HL-60/S4 treated with phorbol 12-myristate 13-acetate at 8.2 ng/mL for 4 days and 3 days (cell line): ENCODE measurements around the gene CEBPE.

Experiments used
- in situ Hi-C: fragments of 300-500 bp; cut with MboI; formaldehyde crosslinking; loops from 2 replicates; pipeline ENCODE4 v1.15.0; 2022; ENCODE audit warnings: low sequenced_read_pairs

The CEBPE gene

DNA sequence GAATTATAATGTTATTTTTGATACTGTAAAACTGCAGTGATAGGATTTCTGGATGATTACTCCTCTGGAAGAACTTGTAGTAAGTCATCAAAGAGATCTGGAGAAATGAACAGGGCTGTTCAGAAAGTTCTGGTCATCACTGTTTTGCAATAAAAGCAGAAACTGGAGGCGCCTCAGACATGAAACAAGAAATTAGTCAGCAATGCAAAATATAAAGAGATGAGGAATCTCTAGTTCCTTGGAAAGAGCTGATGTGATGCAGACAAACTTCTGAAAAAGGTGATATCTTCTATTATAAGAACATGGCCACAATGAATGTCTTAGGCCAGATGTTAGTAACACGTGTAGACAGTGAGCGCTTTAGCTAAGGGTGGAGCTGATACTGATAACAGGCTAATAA is 33.6 kb downstream of the CEBPE start:
- in situ Hi-C loops = no loop called here

- in situ Hi-C loops = no loop called here
Measured at GRCh38 chr14:23080474-23080873, 38.6 kb downstream of the CEBPE start.

GRCh38 chr14:23079716-23080115 is 39.3 kb downstream of the CEBPE start:
- in situ Hi-C loops = no loop called here

- in situ Hi-C loops = no loop called here
Measured at GRCh38 chr14:23078692-23079116, 40.4 kb downstream of the CEBPE start.

DNA sequence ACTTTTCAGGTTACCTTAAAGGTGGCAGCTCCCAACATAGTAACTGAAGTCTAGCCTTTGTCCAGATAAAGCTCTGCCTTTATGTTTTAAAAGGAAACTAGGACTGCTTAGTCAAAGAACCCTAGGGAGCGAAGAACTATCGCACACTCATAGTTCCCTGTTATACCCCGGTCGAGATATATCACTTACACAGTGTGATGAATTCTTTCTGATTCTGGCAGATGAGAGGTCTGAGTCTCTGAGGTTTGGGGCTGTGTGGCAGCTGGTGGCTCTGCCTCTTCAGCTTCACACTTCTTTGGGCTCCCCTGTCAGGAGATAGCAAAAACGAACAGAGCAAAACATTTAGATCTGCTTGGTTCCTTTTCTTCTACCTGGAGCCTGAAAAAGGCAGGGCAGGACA is 41.1 kb downstream of the CEBPE start:
- in situ Hi-C loops = no loop called here

DNA sequence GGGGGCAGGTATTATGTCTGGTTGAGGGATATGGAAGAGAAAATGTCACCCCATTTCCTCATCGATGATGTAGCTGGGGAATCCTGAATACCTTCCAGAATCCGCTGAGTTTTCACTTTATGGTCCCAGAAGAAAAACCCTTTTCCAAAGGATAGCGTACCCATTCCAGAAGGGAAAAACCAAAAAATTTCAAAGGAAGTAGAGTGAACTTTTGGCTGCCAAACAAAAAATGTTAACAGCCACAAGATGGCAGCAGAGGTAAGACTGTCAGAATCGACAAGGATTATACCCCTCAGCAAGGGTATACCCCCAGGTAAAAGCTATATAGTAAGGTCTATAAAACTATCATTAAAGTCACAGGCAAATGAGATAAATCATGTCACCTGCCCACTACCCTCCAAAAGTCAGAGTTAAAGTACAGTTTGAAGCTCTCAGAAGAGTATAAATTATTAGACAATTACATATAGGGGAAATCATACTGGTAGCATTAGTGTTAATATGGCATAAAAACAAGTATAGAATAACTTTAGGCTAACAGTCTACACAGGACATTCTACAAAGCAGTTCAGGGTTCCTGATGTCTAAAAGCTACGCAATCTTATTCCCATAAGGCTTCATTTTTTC is 42.2 kb downstream of the CEBPE start:
- in situ Hi-C loops = no loop called here

- in situ Hi-C loops = no loop called here
Measured at GRCh38 chr14:23074906-23075305, 44.1 kb downstream of the CEBPE start.

DNA sequence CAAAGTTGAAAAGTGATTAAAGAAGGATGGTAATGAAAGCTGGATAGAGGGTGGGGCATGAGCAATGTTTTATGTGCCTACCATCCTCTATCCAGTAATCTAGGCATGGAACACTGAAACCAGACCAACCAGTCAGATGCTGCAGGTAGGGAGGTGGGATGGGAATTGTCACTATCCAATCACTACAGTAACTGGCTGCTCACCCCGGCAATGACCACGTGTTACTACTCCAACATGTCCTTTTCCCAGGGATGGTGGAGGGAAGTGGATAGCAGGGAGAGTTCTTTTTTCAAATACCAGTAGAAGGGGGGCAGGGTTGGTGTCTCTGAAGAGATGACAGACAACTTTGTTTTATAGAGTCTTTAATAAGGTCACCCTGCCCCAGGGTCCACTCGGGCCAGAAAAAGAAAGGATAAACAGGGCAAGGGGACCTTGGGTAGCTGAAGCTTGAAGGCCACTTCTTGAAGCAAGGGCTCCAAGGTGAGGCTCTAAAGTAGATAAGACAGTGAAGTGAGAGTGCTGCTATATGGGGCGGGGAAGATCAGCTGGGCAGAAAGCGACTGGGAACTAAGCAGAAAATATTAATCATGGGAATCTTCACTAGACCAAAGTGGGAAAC is 47.0 kb downstream of the CEBPE start:
- in situ Hi-C loops = no loop called here

DNA sequence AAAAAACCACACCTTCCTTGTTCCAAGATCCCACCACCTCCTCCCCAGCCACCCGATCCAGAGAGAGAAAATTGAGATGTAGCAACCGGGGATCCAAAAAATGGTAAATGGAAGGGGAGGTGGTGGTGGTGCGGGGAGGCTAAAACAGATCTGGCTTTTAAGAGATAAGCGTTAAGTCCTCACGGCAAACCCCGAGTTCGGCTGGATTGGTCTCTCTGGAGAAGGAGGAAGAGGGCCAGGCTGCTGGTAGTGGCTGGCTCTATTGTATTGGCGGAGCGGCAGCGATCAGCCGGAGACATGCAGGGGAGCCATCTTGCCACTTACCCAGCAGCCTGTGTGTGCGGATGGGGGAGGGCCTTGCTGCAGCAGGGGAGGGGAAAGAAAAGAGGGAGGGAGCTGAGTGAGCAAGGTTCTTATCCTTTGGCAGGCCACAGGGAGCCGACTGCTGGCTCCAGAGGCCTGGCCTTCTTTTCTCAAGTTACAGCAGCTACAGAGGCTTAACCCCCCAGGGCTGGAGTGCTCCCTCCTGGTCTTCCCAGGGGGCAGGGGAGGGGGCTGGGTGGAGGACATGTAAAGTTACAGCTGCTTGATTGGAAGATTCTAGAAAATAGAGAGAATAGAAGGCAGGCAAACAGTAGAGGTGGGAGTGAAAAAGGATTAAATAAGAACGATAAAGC is 47.7 kb downstream of the CEBPE start:
- in situ Hi-C loops = no loop called here

- in situ Hi-C loops = no loop called here
Measured at GRCh38 chr14:23070262-23071129, 48.6 kb downstream of the CEBPE start.

DNA sequence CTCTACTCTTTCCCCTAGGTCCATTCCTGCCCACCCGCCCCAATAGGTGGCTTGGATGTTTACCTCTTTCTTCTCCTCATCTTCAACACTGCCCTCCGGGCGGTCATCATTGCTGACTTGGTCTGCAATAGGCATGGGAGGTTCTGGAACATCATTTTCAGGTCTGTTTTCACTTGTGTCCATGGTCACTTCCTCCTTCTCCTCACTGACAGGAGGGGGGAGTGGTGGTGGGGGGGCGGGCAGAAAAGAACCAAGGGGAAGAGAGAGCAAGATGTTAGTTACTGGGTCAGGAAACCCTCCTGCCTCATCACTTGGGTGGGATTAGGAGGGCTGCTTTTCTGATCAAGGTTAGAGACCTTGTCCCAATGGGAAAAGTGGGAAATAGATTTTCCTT is 49.6 kb downstream of the CEBPE start:
- in situ Hi-C loops = no loop called here

DNA sequence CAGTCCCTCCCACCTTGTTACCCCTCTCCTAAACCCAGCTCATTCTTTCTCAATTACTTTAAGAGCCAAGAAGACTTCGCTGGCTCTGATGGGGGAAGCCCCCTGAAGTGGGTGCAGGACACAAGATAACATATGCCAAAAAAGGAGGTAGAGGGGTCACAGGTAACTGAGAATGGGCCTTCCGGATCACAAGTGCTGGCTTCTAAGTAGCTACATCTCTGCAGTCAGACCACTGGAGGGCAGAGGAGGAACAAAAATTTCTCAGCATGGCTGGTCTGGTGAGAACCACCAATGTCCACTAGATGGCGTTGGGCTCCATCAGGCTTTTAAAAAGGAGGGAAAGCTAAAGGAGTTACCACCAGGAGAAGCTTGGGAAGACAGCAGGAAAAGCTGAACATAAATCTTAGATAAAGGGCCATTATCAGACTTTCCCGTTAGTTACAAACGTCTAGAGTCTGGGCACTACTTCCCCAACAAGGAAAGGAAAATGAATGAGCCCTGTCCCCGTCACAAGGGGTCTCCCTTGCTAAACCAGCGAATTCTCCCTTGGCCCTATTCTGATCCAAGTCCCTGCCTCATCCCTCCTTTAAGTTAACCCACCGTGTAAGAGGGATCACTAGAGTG is 50.2 kb downstream of the CEBPE start:
- in situ Hi-C loops = no loop called here

DNA sequence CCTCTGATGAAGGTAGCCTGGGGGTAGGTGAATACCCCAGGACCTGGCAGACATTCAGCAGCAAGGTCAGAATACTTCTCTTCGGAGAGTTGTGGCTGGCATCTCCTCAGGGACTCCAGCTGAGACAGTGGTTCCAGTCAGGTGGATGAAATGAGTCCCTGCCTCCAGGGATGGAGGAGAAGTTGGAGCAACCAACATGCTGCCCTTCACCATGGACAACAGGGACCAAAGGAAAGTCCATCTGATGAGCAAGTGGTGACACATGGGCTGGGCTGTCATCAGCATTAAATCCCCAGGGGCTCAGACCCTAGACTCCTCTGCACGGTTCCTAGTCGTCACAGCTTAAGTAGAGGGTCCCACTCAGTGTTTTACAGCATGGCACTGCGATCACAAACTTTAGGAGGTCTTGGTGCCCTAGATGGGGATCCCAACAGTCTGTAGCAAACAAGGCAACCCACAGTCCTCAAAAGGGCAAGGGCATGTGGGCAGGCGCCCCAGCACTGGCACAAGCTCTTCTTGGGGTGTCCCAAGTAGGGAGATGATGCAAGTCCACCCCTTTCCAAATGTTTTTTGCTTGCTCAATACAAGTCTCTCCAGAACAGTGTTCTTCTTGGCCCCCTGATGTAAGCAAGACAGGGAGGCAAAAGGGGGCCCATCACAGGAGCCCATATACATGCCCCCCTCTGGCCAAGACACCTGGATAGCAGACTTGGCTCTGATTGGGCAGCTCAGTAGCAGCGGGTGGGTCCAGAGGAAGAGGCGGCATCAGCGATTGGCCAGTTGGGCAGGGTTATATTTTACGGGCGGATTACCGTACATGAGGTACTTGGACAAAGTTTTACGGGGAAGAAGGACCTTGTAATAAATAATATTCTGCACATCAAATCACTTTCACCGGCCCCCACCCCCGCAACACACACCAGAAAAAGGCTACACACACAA is 50.9 kb downstream of the CEBPE start:
- in situ Hi-C loops = no loop called here
